Superior temporal gyrus (tissue), 1 donor: Measurements from ENCODE around the gene TLCD1.

Experiments used
- DNase-seq: peaks from one replicate; pipeline ENCODE4 v3.0.0-alpha.2; 2016; ENCODE audit errors: extremely low spot score

TLCD1 gene, protein sequence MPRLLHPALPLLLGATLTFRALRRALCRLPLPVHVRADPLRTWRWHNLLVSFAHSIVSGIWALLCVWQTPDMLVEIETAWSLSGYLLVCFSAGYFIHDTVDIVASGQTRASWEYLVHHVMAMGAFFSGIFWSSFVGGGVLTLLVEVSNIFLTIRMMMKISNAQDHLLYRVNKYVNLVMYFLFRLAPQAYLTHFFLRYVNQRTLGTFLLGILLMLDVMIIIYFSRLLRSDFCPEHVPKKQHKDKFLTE

DNA sequence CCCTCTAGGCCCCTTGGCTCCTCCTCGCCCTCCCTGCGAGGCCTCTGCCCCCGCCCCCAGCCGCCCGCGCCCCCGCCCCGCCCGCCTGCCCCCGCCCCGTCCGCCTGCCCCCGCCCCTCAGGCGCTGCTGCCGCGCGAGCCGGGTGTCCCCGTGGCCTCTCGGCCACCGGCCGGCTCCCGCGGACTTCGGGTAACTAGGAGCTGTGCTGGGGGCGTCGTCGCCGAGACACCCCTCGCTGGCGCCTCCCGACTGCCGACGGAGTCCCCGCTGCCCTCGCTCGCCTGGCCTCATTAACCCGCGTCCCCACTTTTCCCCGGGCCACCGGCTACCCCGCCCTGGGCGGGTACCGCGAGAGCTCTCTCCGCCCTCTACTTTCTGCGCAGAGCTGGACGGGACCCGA lies at the start of gene TLCD1:
Gene TLCD1 (minus strand): TSS at position 8 of the 401 bp plus-strand sequence. CDS start 136 bp downstream, outside the sequence.
- DNase-seq = no peak

DNA sequence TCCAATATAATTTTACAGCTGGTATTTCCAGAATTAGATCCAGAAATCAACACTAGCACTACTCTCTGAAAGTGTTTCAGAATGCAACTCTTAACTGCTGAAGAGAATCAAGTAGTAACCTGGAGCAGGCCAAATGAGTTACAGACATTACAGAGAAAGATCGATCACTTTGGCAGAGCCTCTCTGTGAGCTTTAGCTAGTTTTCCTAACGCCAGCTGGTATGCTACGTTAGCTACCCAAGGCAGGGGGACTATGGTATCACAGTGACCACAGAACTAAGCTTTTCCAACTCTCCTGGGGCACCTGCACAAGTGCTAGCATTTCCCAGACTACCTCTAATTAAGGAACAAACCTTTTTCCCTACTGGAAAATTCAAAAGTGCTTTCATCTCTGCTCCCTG lies 48.2 kb upstream of the TLCD1 start:
- no peak for DNase-seq

DNA sequence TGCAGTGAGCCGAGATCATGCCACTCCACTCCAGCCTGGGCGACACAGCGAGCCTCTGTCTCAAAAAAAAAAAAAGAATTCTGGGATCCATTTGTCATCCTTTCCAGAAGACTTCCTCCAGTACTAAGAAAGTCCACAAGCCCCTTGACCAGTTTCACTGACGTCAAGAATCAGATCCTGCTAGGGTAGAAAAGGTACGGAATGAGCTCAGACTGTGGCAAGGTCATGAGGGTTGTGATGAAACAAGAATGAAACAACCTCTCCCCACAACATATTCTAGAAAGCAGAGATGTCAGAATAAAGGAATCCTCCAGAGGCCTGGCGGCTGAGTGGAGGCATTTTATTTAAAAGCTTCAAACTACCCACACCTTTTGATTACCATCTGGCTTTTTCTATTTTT lies 47.7 kb upstream of the TLCD1 start:
- DNase-seq = no peak

DNA sequence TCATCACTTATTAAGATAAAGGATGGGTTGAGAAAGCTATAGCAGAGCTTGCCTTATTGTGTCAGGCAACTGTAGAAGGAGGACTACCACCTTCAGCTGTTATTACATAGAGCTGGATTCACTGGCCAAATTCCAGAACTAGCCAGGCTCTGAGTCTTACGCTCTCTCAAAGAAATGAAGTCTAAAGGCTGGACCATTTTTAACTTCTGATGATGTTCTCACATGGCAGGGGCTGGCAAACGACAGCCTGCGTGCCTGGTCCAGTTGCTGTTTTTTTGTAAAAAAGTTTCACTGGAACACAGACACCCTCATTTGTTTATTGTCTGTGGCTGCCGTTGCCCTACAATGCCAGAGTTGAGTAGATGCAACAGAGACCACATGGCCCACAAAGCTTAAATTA lies 39.0 kb upstream of the TLCD1 start:
- peak; percentile 57 for DNase-seq

DNA sequence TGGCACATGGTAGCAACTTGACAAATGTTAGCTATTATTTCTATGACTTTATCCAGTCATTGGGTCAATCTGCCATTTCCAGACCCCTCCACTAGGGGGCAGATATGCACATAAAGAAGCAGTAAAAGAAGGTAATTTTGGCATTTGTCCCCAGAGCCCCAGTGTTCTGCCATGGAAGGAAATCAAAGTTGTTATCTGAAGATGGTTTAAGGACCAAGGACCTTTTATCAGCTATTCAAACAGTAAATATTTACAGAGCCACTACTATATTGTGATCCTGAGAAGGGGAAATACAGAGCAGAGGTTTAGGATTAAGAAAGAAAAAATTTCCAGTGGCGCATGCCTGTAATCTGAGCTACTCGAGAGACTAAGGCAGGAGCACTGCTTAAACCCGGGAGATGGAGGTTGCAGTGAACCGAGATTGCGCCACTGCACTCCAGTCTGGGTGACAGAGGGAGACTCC lies 37.8 kb upstream of the TLCD1 start:
- DNase-seq = peak; percentile 93

DNA sequence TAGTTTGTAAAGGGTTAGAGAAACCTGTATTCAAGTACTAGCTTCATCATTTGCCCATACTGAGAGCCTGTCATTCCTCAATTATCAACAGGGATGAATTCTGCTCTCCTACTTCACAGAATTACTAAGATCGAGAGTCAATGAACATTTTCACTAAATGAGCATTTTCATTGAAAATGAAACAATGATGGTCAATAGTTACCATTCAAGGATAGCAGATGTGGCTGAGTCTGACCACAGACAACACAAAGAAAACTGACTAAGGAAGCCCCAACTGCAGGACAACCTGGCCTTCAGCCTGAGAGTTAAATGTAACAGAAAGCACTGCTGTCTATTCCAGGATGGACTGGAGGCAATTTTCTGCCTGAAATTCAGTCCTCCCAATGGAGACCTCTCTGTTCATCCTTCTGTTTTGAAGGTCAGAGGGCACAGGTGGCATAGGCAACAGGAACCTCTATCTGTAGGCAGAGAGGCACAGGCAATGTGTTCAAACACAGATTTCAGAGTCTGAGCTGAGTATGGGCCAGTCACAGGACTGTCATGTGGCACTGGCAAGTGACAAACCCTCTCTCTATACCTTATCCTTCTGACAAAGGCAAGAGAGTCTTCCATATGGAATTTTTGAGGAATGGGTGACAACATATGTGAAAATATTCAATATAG lies 37.2 kb upstream of the TLCD1 start:
- no peak for DNase-seq

DNA sequence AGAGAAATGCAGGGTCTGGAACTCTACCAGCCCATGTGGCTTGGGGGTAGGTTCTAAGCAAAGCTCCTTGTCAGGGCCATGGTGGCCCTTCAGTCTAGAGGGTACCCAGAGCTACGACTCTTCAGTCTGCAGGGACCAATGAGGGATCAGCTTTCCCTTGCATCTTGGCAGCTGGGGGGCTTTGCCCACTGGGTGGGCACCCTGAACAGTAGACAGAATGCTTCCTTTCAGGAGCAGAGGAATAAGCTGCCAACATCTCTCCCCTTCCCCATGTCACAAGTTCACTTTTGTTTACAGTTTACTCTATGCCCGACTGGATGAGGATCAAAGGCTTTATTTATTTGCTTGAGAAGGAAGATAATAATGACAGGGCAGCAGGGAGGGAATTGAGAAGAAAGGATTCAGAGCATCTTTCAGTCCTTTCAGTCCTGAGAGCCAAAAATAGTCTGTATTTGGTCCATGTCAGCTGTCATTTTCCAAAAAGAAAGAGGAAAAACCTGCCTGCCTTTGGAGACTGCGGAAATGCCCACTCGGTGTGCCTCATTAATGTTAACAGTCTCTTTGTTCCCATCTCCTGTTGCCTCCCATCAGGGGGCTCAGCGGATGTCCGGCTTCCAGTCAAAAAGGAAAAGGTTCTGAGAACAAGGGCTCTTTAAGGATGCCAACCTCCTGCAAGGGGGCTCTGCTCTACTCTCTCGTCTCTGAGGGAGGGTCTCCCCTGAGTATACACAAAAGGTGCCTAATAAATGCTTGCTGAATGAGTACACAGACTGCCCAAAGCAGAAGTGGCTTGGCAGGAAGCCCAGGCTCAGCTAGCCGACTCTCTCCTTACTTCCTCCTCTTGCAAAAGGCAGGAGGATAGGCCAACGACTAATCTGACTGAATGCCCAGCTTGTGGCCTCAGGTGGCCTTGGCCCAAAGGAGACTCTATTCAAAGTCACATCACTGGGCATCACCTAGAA lies 34.8 kb upstream of the TLCD1 start:
- no peak for DNase-seq

DNA sequence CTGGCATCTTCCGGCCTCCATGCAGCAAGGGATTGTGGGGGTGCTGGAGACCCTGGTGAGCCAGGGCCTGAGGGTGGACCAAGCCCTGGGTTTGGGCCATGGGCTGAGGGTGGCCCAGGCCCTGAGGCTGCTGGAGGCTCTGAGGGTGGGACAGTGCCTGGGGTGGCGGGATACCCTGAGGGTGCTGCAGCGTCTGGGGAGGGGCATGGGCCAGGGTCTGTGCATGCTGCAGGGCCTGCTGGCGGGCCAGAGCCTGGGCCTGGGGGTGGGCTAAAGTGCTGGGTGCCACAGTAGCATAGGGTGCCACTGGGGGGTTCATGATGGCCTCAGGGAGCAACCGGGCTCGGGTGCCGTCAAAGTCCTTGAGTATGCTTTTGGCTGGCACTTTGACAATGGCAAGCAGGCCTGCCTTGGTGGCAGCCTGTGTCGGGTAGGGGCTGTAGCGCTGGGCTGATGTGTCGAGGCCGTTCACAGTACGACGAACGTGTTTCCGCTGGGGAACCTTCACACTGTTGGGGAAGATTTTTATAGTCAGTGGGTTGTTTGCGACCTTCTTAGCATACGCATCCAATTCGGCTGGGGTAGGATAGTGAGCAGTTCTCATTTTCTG lies 33.3 kb upstream of the TLCD1 start:
- DNase-seq = no peak

DNA sequence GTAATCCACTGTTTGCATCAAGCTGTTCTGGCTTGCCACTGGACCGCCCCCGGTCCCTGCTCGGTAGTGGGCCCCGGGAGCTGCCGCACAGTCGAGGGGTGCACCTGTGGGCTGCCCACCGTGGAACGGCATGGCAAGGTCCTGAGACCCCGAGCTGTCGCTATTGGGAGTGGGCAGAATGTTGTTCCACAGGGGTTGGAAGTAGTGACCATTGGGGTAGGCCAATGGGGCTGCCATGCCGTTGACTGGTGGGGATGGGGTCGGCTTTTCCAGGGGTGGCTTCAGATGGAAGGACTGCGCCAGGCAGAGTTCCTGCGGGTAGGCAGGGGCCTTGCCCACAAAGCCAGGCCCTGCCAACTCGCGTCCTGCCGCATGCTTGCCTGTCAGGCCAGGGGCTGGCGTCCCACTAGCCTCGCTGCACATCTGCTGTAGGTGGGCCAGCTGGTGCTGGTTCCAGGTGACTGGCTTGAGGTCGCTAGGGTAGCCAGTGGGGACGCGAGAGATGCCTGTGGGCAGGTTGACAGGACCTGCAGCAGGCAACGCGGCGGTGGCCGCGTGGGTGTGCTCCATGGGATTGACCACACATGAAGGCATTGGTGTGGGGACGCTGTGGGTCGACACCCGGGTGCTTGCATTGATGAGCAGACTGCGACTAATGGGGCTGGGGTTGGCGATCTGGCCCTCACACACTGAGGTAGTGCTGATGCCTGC lies 32.5 kb upstream of the TLCD1 start:
- DNase-seq = no peak

DNA sequence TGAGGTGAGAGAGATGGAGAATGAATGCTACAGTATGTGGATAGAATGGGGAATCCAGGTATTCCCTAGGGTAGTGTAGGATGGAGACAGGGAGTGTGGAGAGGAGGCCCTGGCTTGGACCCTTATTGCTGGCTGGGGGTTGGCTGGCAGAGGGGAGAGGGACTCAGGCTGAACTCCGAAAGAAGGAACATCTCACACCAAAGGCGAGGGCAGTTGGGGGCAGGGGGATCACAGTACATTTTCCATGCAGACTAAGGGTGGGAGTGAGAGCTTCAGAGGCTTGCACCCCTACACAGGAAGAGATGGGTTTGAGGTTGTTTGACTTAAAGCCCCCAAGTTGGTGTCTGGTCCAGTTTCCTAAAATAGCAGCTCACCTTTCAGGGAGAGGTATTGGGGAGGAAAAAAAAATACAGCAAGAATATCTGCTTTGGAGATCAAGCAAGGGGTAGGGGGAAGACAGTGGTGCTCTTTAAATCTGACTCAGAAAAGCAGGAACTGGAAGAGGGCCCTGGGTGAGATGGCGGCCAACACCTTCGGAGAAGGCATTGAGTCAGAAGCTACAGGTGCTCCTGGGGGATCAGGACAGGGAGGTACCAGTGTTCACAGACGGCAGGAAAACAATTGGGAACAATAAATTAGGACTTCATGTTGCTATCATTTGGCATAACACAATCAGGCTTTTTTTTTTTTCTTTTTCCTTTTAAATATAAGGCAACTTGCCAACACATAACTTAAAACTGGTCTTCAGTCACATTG lies 30.2 kb upstream of the TLCD1 start:
- DNase-seq = no peak

DNA sequence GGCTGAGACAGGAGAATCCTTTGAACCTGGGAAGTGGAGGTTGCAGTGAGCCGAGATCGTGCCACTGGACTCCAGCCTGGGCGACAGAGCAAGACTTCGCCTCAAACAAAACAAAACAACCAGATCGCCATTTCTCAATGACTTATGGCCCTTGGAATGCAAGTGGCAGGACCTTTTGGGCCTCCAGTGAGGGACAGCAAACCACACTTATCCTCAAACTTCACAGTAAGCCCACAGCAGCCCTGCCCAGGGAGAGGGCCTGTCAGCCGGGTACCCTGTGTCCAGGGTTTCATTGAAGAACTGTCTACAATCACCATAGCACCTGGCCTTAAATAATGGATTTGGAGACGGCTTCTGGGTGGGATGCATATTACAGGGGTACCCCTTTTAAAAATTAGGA lies 29.5 kb upstream of the TLCD1 start:
- DNase-seq = no peak

DNA sequence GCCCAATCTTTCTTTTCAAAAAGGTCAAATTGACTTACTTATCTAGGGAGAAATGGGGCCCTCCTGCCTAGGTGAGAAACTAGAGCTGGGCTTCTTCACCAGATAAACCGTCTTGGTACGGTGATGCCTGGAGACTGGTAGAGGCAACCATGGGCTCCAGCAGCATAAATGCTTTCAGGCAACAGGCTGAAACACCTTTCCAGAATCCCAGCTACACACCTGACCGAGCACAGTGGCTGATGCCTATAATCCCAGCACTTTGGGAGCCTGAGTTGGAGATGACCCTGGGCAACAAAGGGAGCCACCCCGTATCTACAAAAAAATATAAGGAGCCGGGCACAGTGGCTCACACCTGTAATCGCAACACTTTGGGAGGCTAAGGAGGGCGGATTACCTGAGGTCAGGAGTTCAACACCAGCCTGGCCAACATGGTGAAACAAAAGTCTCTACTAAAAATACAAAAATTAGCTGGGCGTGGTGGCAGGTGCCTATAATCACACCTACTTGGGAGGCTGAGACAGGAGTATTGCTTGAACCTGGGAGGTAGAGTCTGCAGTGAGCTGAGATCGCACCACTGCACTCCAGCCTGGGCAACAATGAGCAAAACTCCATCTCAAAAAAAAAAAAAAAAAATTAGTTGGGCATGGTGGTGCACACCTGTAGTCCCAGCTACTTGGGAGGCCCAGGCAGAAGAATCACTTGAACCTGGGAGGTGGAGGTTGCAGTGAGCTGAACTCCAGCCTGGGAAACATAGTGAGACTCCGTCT lies 25.8 kb upstream of the TLCD1 start:
- DNase-seq = no peak

DNA sequence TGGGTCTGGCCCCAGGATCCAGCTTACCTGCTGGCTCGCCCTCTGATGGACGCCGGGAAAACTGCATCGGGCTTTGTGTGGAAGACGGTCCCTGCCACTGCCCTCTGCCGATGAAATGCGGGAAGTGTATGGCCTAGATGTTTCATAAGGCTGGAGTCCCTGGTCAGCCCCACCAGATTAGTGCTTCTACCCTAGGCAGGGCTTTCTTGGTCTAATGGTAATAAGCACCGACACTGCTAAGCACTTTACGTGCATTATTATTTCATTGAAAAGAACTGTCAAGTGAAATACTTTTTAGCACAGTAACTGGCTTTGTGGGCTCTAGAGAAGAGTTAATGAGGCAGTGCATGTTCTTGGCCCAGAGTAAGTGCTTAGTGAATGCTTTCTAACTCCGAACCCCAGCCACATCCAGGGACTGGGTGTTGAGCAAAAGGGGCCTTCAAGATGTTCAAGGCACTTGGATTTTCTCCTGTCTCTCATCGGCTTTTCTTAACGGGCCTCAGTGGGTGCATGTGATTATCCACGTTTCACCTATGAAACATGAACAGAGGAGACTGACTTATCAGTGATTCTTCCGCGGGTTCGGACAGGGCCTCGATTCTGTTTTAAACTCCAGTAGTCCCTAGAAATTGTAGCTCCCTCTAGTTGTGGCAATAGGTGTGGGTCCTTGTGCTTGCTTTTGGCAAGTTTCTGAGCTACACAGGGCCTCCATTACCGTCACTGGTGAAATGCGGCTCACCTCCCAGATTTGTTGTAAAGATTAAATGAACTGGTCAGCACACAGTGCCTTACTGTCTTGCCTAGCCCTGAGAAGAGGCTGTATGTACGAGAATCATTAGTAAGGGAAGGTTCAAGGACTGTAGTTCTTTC lies 24.4 kb upstream of the TLCD1 start:
- peak; percentile 96 for DNase-seq

DNA sequence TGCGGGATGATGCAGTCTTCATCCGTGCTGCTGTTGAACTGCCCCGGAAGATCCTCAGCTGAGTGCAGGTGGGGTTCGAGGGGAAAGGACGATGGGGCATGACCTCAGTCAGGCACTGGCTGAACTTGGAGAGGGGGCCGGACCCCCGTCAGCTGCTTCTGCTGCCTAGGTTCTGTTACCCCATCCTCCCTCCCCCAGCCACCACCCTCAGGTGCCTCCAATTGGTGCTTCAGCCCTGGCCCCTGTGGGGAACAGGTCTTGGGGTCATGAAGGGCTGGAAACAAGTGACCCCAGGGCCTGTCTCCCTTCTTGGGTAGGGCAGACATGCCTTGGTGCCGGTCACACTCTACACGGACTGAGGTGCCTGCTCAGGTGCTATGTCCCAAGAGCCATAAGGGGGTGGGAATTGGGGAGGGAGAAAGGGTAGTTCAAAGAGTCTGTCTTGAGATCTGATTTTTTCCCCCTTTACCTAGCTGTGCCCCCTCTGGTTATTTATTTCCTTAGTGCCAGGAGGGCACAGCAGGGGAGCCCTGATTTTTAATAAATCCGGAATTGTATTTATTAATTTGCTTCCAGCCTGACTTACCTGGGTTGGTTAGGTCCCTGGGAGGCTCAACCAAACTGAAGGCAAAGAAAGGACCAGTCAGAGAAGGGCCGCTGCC lies 23.6 kb upstream of the TLCD1 start:
- no peak for DNase-seq

DNA sequence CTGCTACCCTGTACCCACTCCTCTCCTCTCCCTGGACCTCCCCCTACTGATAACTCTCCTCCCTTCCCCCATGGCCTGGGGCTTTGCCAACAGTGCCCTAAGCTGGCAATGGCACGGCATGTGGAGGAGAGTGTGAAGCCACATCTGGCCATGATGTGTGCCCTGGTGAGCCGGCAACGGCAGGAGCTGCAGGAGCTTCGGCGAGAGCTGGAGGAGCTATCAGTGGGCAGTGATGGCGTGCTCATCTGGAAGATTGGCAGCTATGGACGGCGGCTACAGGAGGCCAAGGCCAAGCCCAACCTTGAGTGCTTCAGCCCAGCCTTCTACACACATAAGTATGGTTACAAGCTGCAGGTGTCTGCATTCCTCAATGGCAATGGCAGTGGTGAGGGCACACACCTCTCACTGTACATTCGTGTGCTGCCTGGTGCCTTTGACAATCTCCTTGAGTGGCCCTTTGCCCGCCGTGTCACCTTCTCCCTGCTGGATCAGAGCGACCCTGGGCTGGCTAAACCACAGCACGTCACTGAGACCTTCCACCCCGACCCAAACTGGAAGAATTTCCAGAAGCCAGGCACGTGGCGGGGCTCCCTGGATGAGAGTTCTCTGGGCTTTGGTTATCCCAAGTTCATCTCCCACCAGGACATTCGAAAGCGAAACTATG lies 23.0 kb upstream of the TLCD1 start:
- DNase-seq = peak; percentile 11

DNA sequence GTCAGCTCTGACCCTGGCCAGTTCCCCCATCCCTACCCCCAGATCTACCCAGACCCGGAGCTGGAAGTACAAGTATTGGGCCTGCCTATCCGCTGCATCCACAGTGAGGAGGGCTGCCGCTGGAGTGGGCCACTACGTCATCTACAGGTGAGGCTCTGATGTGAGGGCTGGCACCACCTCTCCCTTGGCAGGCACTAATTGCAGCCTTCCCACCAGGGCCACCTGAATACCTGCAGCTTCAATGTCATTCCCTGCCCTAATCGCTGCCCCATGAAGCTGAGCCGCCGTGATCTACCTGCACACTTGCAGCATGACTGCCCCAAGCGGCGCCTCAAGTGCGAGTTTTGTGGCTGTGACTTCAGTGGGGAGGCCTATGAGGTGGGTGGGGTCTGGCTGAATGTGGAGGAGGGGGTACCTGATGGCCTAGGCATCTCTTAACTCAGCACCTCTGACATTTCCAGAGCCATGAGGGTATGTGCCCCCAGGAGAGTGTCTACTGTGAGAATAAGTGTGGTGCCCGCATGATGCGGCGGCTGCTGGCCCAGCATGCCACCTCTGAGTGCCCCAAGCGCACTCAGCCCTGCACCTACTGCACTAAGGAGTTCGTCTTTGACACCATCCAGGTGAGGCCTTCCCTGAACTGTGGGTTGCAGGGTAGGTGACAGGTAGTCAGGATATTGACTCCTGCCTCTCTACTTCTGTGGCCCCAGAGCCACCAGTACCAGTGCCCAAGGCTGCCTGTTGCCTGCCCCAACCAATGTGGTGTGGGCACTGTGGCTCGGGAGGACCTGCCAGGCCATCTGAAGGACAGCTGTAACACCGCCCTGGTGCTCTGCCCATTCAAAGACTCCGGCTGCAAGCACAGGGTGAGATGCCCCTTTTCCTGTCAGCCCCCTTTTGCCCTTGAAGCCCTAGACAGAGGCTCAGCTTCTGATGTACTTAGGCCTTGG lies 22.0 kb upstream of the TLCD1 start:
- DNase-seq = no peak
